Measurements from ENCODE around the gene RDH13.

- TF ChIP-seq CTCF (IDR thresholded peaks at IDR 0.05) (no peak), POLR2A (IDR thresholded peaks at IDR 0.05) (no peak), POLR2AphosphoS5 (IDR thresholded peaks at IDR 0.05) (no peak)
Measured at GRCh38 chr19:55050749-55051532, 12.0 kb downstream of the RDH13 start.
